Neural progenitor cell (in vitro differentiated cells): Measurements from ENCODE around the gene TGOLN2. TPM values are rescaled to one million over a fixed set of nuclear protein-coding genes. Genes with fewer than 3 reads are reported as not detected.
"Not testable (repeated sequence)": the region's sequence is repeated elsewhere in the genome, so short reads cannot be mapped to it uniquely, and the experiment has no call there.

ENCODE experiments used
- DNase-seq: peaks from one replicate; pipeline ENCODE4 v3.0.0-alpha.2; 2016; ENCODE audit warnings: low spot score
- H2AFZ ChIP-seq: fragments of 200-600 bp; sonication (generic); replicated peaks from 2 replicates; pipeline ENCODE4 v1.6.1; 2016; ENCODE audit warnings: antibody characterized with exemption
- H3F3A ChIP-seq: fragments of 200-600 bp; sonication (generic); 2 replicates; pipeline ENCODE4 v1.6.1; 2016; ENCODE audit warnings: antibody characterized with exemption, low read depth
- H3K27ac ChIP-seq: fragments of 200-600 bp; sonication (generic); 2 replicates; pipeline ENCODE4 v1.5.1; 2016; ENCODE audit warnings: mild to moderate bottlenecking
- H3K27me3 ChIP-seq: fragments of 200-600 bp; sonication (generic); 2 replicates; pipeline ENCODE4 v1.6.1; 2016; ENCODE audit warnings: mild to moderate bottlenecking, moderate library complexity
- H3K36me3 ChIP-seq: fragments of 200-600 bp; sonication (generic); 2 replicates; pipeline ENCODE4 v1.5.1; 2016
- H3K4me1 ChIP-seq: fragments of 200-600 bp; sonication (generic); 2 replicates; pipeline ENCODE4 v1.6.1; 2016; ENCODE audit warnings: mixed run types
- H3K4me2 ChIP-seq: fragments of 200-600 bp; sonication (generic); 2 replicates; pipeline ENCODE4 v1.6.1; 2016
- H3K4me3 ChIP-seq: fragments of 200-600 bp; sonication (generic); 2 replicates; pipeline ENCODE4 v1.5.1; 2016
- H3K79me2 ChIP-seq: fragments of 200-600 bp; sonication (generic); 2 replicates; pipeline ENCODE4 v1.6.1; 2016; ENCODE audit warnings: low read depth
- H3K9ac ChIP-seq: fragments of 200-600 bp; sonication (generic); 2 replicates; pipeline ENCODE4 v1.6.1; 2016
- H3K9me3 ChIP-seq: fragments of 200-600 bp; sonication (generic); 2 replicates; pipeline ENCODE4 v1.5.1; 2016; ENCODE audit warnings: low read depth
- H4K20me1 ChIP-seq: fragments of 200-600 bp; sonication (generic); 2 replicates; pipeline ENCODE4 v1.6.1; 2016; ENCODE audit warnings: low read depth
- H3K27ac Mint-ChIP-seq: 3 replicates; pipeline ENCODE4 v1.8.0; 2021; ENCODE audit warnings: mixed read lengths
- H3K27me3 Mint-ChIP-seq: 2 replicates; pipeline ENCODE4 v1.8.0; 2022; ENCODE audit warnings: low read depth, mild to moderate bottlenecking, inconsistent platforms, moderate library complexity, mixed read lengths; ENCODE audit not compliant: insufficient read depth
- H3K36me3 Mint-ChIP-seq: 3 replicates; pipeline ENCODE4 v1.8.0; 2021; ENCODE audit warnings: mixed read lengths
- H3K4me1 Mint-ChIP-seq: 3 replicates; pipeline ENCODE4 v1.8.0; 2021; ENCODE audit warnings: mixed read lengths
- H3K4me3 Mint-ChIP-seq: 3 replicates; pipeline ENCODE4 v1.8.0; 2021; ENCODE audit warnings: mild to moderate bottlenecking, moderate library complexity, mixed read lengths
- H3K9me3 Mint-ChIP-seq: 3 replicates; pipeline ENCODE4 v1.8.0; 2020; ENCODE audit warnings: mixed read lengths
- CTCF ChIP-seq: fragments of 200-600 bp; sonication (generic); IDR thresholded peaks from 2 replicates; pipeline ENCODE4 v1.5.1; 2017; ENCODE audit warnings: antibody characterized with exemption, mild to moderate bottlenecking
- EZH2 ChIP-seq: fragments of 200-600 bp; sonication (generic); IDR thresholded peaks from 2 replicates; pipeline ENCODE4 v1.6.1; 2017; ENCODE audit warnings: antibody characterized with exemption, mild to moderate bottlenecking, moderate library complexity
- EZH2phosphoT487 ChIP-seq: fragments of 200-600 bp; sonication (generic); IDR thresholded peaks from 2 replicates; pipeline ENCODE4 v1.6.1; 2017; ENCODE audit warnings: antibody characterized with exemption
- total RNA-seq: library from RNA; depleted of rRNA; stranded (reverse); fragments of >200 nt; gene quantifications from 2 replicates; pipeline ENCODE4 v1.2.3, GENCODE V29; 2015; ENCODE audit warnings: low replicate concordance

Gene TGOLN2
- total RNA-seq, 1 donor from 2014 or later = 28.5 TPM

GRCh38 chr2:85330839-85331636 is 3.2 kb upstream of the TGOLN2 start:
- Histone ChIP-seq H2AFZ (no peak overlapping the region), H4K20me1 (peaks cover 11% of the 10 kb centered on the region), H3F3A (no peaks in the 10 kb centered on the region), H3K9me3 (no peaks in the 10 kb centered on the region), H3K4me1 (peaks cover 17% of the 10 kb centered on the region), H3K27me3 (no peaks in the 10 kb centered on the region), H3K79me2 (peaks cover 15% of the 10 kb centered on the region), H3K36me3 (no peaks in the 10 kb centered on the region), H3K4me3 (no peak overlapping the region), H3K27ac (no peak overlapping the region), H3K9ac (no peak overlapping the region), H3K4me2 (no peak overlapping the region)
- no peak for DNase-seq
- TF ChIP-seq EZH2phosphoT487 (no peak), EZH2 (no peak), CTCF (no peak)
- H3K36me3 Mint-ChIP-seq = peaks cover under 1% of the 10 kb centered on the region
- peaks cover 9% of the 10 kb centered on the region for H3K27me3 Mint-ChIP-seq
- H3K27ac Mint-ChIP-seq = no peak overlapping the region
- H3K9me3 Mint-ChIP-seq = peaks cover 4% of the 10 kb centered on the region
- H3K4me1 Mint-ChIP-seq = peaks cover 25% of the 10 kb centered on the region
- H3K4me3 Mint-ChIP-seq = no peak overlapping the region

GRCh38 chr2:85329701-85330100 is 1.9 kb upstream of the TGOLN2 start:
- H3K4me1 ChIP-seq = peaks cover 30% of the 10 kb centered on the region
- peaks cover 24% of the 10 kb centered on the region for H4K20me1 ChIP-seq
- H3K4me2 ChIP-seq, H3K36me3 Mint-ChIP-seq, H3K36me3 ChIP-seq, H3K4me3 ChIP-seq, H3F3A ChIP-seq, H3K27me3 ChIP-seq, H3K27ac Mint-ChIP-seq, H3K27me3 Mint-ChIP-seq, H3K9ac ChIP-seq, H3K9me3 ChIP-seq, H3K9me3 Mint-ChIP-seq, H2AFZ ChIP-seq, H3K27ac ChIP-seq, DNase-seq: not testable (repeated sequence)
- Mint-ChIP-seq H3K4me3 (peak overlapping the region; percentile 13), H3K4me1 (peaks cover 39% of the 10 kb centered on the region)
- peaks cover 28% of the 10 kb centered on the region for H3K79me2 ChIP-seq

GRCh38 chr2:85329181-85329651 is 1.4 kb upstream of the TGOLN2 start:
- Histone ChIP-seq H3F3A (no peaks in the 10 kb centered on the region), H2AFZ (no peak overlapping the region), H3K36me3 (no peaks in the 10 kb centered on the region), H3K9ac (no peak overlapping the region), H3K27ac (no peak overlapping the region), H4K20me1 (peaks cover 26% of the 10 kb centered on the region), H3K4me3 (peak overlapping the region; percentile 79), H3K9me3 (no peaks in the 10 kb centered on the region), H3K4me1 (peaks cover 30% of the 10 kb centered on the region), H3K4me2 (peak overlapping the region; percentile 96), H3K79me2 (peaks cover 33% of the 10 kb centered on the region), H3K27me3 (no peaks in the 10 kb centered on the region)
- Mint-ChIP-seq H3K36me3 (peaks cover 11% of the 10 kb centered on the region), H3K27ac (no peak overlapping the region), H3K4me1 (peaks cover 39% of the 10 kb centered on the region), H3K27me3 (peaks cover 7% of the 10 kb centered on the region), H3K9me3 (peaks cover 4% of the 10 kb centered on the region), H3K4me3 (peak overlapping the region; percentile 97)
- no peak for TF ChIP-seq EZH2
- no peak for TF ChIP-seq EZH2phosphoT487
- no peak for TF ChIP-seq CTCF
- no peak for DNase-seq
